ENCODE results near the gene SDHAF4. TPM values are rescaled to one million over a fixed set of nuclear protein-coding genes. Genes with fewer than 3 reads are reported as not detected.
"Not testable (repeated sequence)": the region's sequence is repeated elsewhere in the genome, so short reads cannot be mapped to it uniquely, and the experiment has no call there.

SDHAF4 gene
- polyA plus RNA-seq (ENCODE audit: insufficient read length in 4 of 4) = 10 to 100 TPM; 16.0 to 24.8 (median 20.8) TPM

DNA sequence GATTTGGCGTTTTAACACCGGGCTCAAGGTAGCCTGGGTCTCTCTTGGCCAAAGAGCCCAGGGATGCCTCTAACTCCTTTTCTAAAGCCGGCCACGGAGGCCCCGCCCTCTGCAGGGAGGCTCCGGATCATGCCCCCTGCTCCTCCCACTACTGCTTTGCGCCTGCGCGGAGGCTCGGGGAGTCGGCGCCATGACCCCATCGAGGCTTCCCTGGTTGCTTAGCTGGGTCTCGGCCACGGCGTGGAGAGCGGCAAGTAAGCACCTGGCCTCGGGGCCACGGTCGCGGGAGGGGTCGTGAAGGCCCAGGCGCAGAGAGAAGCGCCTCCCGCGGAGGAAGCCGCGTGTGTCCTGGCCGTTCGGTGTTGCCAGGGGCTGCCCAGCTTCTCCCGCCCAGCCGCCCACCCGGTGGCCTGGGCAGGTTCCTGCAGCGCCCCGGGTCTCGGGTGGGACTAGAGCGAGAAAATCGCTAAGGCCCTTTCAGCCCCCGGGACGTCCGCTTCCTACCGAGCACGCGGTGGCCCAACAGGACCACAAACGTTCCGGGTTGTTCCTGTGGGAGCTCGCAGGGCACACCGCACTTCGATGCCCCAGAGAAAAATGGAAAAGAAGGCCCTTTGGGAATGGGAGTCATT is at the start of gene SDHAF4:
SDHAF4 (plus strand) TSS at position 180 of the 632 bp plus-strand sequence; CDS start at position 191, 11 bp downstream.
- peak; percentile 74 to 88 (median 77) for DNase-seq (ENCODE audit: low read depth in 4 of 4, low spot score in 2 of 4)

DNA sequence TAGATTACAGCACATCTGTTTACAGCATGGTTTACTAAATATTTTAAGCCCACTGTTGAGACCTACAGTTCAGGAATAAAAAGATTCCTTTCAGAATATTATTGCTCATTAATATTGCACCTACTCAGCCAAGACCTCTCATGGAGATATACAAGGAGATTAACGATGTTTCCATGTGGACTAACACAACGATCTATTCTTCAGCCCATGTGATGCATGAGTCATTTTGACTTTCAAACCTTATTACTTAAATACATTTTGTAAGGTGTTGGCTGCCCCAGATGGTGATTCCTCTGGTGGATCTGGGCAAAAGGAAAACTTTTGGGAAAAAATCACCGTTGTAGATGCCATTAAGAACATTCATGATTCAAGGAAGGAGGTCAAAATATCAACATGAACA is 48.0 kb upstream of the SDHAF4 start:
- DNase-seq (ENCODE audit: low read depth in 4 of 4, low spot score in 2 of 4) = no peak

DNA sequence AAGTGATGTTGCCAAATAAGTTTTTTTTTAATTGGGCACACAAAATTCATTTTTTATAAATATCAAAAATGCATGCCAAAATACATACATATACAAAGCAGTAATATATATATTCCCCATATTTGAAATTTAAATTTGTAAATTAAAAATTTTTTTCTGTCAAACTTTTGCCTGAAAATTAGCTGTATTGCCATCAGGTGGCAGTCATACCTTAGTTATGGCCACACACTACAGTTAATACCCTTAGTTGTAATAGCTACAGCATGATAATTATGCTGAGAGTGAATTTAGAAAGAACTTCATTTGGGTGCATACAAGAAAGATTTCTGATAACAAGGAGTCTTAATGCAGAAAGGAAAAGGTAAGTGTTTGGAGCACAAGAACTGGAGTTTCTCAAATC is 46.2 kb upstream of the SDHAF4 start:
- DNase-seq (ENCODE audit: low read depth in 4 of 4, low spot score in 2 of 4) = no peak

DNA sequence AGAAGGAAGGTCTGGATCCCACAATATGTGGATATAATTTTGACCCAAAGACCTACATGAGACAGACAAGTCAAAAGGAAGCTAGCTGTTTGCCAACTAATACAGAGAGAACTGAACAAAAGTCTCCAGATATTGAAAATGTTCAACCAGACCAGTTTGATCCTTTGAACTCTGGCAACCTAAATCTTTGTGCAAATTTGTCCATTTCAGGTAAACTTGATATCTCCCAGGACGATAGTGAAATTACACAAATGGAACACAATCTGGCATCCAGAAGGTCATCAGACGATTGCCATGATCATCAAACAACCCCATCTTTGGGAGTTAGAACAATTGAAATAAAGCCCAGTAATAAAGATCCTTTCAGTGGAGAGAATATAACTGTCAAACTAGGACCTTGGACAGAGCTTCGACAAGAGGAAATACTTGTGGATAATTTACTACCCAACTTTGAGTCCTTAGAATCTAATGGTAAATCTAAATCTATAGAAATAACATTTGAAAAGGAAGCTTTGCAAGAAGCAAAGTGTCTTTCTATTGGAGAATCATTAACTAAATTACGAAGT is 41.9 kb upstream of the SDHAF4 start:
- DNase-seq (ENCODE audit: low read depth in 4 of 4, low spot score in 2 of 4) = no peak

DNA sequence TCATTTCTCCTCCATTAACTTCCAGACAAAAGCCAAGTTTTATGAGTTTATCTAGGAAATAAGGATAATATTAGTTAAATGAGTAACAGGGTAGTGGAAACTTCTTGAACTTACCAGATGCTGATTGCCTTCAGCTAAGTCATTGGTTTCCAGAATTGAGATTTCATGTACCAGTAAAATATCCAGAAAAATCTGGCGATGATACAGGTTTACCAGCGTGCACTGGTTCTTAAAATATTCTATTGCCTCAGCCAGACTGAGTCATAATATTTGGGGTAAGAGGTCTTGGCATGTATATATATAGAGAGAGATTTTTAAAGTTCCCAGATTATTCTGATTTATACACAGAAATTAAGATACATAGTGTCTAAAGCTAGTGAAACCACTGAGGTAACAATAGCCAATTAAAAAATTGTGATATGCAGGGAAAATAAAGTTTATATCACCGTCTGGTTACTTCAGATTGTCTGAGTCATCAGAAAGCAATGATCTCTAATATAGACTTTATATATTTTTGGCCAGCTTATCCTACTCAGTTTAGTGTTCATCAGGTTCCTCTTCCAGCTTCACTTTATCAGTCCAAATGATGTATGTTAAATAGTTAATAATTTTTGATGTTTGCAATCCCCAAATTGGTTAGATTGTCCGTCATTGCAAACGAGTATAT is 39.5 kb upstream of the SDHAF4 start:
- no peak for DNase-seq (ENCODE audit: low read depth in 4 of 4, low spot score in 2 of 4)

DNA sequence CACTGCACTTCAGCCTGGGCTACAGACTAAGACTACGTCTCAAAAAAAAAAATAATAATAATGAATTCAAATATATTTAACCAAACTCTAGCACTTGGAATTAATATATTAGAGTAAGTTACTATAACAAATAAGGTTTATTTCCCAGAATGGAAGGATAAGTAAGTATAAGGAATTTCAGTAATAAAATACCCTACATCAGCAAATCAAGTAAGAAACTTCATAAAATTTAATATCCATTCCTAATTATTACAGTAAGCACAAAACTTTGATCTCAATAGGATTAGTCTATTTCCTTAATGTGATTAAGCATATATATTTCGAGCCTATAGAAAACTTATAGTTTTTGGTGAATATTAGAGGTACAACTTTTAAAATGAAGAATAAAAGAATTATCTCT is 36.7 kb upstream of the SDHAF4 start:
- no peak for DNase-seq (ENCODE audit: low read depth in 4 of 4, low spot score in 2 of 4)

DNA sequence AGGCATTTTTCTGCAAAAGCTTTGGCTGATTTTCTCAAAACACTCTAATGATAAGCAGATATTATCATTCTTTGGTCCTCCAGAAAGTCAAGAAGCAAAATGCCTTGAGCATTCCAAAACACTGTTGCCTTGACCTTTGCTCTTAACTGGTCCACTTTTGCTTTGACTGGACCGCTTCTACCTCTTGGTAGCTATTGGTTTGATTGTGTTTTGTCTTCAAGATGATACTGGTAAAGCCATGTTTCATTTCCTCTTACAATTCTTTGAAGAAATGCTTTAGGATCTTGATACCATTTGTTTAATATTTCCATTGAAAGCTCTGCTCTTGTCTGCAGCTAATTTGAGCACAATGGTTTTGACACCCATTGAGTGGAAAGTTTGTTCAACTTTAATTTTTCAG is 35.6 kb upstream of the SDHAF4 start:
- DNase-seq (ENCODE audit: low read depth in 4 of 4, low spot score in 2 of 4) = no peak

DNA sequence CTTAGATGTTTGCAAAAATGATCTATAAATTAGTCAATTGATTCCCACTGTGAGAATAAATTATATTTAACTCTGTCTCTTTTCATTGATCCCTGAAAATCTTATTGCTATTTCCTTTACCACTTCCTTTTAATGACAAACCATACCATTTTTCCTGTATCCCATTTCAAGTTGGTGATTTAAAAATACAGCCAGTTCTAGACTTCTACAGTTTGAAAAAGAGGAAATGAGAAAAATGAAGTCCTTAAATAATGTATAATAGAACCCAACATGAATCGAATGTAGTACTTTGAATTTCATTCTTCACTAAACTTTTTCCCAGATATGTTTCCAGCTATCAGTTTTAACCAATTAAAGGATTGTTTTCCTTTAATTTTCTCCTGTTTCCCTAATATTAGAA is 29.5 kb upstream of the SDHAF4 start:
- no peak for DNase-seq (ENCODE audit: low read depth in 4 of 4, low spot score in 2 of 4)

DNA sequence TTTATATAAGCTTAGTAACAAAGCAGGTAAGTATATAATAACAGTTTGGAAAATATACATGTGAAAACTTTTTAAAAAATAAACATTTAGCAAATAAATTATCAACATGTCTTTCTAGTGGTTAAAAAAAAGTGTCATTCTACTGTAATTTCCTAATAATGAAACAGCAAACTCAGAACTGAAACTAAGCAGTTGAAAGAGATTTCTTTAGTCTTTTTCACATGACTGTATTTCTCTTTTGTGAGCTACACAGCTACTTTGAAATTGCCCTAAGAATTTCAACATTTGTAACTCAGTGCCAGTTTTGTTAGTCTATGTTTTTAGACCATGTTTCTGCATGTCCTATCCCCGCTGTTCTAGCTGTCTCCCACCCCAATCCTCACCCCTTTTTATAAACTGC is 28.4 kb upstream of the SDHAF4 start:
- no peak for DNase-seq (ENCODE audit: low read depth in 4 of 4, low spot score in 2 of 4)

DNA sequence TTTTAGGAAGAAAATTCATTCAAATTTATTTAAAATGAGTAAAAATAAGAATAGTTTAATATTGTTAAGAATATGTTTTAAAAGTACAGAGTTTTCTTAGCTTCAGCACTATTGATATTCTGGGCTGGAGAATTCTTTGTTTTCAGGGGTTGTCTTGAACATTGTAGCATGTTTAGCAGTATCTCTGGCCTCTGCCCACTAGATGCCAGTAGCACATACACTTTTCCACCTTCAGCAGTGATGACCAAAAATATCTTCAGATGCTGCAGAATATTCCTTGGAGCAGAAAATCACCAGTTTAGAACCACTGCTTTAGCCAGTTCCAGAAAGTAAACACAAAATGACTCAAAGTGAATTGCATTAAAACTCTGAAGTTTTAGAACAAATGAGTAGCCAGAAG is 19.4 kb upstream of the SDHAF4 start:
- DNase-seq (ENCODE audit: low read depth in 4 of 4, low spot score in 2 of 4) = no peak

DNA sequence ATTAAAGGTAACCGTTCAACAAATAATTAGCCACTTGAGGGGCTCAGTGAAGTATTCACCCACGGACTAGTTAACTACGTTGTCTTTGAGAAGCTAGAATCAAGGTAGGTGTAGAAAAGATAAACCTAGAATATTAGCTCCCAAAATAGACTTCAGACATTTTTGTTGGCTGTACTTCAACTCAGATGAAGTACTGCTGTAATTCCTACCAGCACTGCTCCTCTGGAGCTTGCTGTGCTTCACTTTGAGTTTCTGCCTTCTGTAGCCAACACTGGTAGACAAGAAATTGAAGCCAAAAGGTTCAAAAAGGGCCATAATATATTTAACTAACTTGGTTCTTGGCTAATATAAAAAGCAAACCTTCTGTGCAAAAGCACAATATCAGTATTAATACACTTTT is 18.8 kb upstream of the SDHAF4 start:
- no peak for DNase-seq (ENCODE audit: low read depth in 4 of 4, low spot score in 2 of 4)

DNA sequence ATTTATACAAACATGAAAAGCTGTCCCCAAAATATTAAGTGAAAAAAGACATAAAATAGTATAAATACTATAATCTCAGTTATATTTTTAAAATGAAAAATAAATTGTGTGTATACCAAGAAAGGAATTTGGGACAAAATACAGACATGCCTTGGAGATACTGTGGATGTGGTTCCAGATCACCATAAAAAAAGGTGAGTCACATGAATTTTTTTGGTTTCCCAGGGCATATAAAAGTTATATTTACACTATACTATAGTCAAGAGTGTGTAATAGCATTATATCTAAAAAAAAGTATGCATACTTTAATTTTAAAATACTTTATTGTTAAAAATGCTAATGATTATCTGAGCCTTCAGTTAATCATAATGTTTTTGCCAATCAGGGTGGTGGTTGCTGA is 17.4 kb upstream of the SDHAF4 start:
- DNase-seq (ENCODE audit: low read depth in 4 of 4, low spot score in 2 of 4) = no peak

DNA sequence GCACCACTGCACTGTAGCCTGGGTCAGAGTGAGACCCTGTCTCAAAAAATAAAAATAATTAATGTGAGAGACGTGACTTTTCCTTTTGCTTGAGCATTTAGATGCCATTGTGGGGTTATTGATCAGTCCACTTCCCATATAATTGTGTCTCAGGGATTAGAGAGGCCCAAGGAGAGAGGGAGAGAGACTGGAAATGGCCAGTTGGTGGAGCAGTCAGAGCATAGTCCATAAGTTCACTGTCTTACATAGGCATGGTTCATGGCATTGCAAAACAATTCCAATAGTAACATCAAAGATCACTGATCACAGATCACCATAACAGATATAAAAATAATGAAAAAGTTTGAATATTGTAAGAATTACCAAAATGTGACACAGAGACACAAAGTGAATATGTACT is 15.2 kb upstream of the SDHAF4 start:
- DNase-seq (ENCODE audit: low read depth in 4 of 4, low spot score in 2 of 4) = no peak

DNA sequence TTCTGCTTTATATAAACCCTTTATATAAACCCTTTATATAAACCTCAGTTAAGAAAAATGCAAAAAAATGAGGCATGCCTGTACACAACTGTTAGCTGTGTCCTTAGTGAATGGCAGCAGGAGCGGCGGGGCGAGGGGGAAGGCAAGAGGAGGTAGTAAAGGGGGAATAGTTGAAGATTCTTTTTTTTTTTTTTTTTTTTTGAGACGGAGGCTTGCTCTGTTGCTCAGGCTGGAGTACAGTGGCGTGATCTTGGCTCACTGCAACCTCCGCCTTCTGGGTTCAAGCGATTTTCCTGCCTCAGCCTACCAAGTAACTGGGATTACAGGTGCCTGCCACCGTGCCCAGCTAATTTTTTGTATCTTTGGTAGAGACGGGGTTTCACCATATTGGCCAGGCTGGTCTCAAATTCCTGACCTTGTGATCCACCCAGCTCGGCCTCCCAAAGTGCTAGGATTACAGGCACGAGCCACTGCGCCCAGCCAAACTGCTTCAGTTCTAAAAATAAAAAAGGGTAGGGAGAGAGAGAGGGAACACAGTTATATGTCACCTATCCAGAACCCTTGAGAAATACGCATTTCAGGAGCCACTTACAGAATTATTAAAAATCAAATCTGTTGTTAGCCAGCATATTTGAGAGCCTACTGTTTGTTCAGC is 14.3 kb upstream of the SDHAF4 start:
- DNase-seq (ENCODE audit: low read depth in 4 of 4, low spot score in 2 of 4) = not testable (repeated sequence)

DNA sequence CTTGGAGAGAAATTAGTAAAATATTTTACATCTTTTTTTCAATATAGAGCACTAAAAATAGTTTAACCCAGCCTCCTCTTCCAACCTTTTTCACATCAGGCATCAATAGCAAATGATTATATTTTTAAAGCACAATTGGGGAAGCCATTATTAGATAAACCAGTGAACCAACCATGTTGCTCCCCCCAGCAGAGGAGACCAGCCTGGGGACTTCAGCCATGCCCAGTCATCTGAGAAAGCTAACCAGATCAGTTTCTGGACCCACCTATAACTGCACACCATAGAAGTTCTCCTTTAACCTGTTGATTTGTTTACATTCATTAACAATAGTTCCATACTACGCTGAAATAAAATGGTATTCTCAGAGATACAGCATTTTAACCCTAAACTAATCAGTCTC is 13.8 kb upstream of the SDHAF4 start:
- DNase-seq (ENCODE audit: low read depth in 4 of 4, low spot score in 2 of 4) = no peak

DNA sequence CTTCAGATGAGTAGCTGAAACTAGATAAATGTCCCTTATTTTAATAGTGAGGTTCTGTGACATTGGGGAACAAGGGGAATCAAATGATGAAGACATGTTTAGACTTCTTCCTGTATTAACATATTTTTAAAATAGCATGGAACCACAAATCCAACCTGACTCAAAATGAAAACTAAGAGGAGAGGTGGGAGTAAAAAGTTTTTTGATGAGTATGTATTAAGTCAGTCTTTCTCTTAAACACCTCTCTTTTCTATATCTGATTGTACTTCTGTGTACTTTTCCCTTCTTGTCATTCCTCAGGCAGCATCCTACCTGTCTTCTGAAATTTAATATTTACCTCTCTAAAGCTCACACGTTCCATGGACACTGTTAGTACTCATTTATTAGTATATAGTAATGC is 8.7 kb upstream of the SDHAF4 start:
- no peak for DNase-seq (ENCODE audit: low read depth in 4 of 4, low spot score in 2 of 4)

DNA sequence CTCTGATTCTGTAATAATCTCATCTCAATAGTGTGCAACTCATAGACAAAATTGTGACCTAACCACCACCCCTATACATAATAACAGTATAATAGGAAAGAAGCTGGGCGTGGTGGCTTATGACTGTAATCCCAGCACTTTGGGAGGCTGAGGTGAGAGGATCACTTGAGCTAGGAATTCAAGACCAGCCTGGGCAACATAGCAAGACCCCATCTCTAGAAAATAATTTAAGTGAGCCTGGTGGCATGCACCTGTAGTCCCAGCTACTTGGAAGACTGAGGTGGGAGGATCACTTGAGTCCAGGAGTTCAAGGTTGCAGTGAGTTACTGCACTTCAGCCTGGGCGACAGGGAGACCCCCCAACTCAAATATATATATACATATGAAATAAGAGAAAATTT is 4.3 kb upstream of the SDHAF4 start:
- DNase-seq (ENCODE audit: low read depth in 4 of 4, low spot score in 2 of 4) = not testable (repeated sequence)

DNA sequence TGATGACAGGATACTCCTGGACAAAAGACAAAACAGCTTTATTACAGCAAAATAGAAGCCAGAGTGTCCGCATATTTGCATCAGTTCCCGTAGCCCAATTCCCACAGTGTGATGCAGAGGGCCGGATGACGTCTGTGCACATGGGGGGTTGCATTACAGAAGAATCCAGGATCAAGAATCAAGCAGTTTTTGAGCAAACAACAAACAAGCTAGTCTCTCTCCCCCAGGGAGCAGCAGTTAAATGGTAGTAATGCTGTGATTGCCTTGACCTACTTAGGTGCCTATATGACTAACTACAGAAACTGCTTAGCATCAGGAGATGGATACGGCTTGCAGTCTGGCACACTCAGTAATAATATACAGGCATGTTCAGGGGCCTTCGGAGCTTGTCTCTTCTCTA is 3.2 kb upstream of the SDHAF4 start:
- DNase-seq (ENCODE audit: low read depth in 4 of 4, low spot score in 2 of 4) = no peak

DNA sequence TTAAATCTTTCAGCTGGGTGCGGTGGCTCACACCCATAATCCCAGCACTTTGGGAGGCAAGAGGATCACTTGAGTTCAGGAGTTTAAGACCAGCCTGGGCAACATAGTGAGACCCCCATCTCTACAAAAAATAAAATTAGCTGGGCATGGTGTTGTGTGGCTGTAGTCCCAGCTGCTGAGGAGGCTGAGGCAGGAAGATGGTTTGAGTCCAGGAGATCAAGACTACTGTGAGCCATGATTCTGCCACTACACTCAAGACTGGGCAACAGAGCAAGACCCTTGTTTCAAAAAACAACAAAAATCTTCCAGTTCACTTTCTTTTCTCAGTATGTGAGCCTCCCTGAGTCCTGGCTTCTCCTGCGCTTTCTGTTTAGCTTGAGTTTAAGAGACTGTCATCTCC is 7.9 kb downstream of the SDHAF4 start:
- no peak for DNase-seq (ENCODE audit: low read depth in 4 of 4, low spot score in 2 of 4)

DNA sequence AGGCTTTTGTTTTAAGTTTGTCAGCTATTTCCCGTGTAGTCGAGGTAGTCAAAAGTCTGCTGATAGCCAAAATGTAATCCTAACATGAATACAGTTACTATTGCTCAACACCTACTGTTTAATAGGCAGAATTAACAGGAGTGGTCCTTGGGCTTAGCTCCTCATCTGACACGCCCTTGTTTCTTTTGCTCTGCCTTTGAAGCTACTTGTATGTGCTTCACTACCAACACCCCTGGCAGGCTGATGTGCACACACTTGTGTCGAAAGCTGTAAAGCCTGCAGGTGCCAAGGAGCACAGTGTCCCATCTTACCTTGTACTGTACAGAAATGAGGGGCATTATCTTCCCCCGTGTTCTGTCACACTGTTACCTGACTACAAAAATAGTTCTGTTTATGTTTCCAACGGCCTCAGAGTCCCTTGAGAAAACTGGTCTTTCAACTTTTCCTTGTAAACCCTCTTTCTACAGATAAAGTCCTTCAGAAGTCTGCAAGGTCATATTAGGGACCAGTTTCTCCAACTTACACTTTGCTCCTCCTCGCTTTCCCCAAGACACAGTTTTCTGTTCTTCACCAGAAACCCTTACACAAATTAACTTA is 9.3 kb downstream of the SDHAF4 start:
- no peak for DNase-seq (ENCODE audit: low read depth in 4 of 4, low spot score in 2 of 4)

DNA sequence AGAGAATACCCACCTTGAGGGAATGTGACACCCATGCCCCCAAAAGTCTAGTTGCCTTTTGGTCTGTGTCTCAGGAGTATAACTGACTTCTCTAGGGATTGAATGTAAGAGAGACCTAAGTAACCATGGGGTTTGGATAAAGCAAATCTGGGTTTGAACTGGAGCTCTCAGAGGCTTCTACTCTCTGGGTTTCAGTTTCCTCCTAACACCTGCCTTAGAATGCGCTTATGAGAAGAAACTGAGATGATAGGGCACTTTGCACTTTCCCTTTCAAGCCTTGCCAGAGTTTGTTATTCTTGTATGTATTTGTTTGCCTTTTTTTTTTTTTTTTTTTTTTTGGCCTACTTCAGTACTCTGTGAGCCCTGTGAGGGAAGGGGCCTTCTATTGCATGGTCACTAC is 19.4 kb downstream of the SDHAF4 start:
- DNase-seq (ENCODE audit: low read depth in 4 of 4, low spot score in 2 of 4) = no peak

Measured in left renal cortex interstitium (tissue), 4 donors.